22Rv1 (cell line): ENCODE measurements around the gene ARFGAP3.

Source experiments
- CTCF ChIP-seq: fragments of 450-650 bp; IDR thresholded peaks from 2 replicates; pipeline ENCODE4 v1.5.1; 2017; ENCODE audit warnings: mild to moderate bottlenecking
- ZFX ChIP-seq: fragments of 450-650 bp; IDR thresholded peaks from 2 replicates; pipeline ENCODE4 v1.6.1; 2017; ENCODE audit warnings: antibody characterized with exemption, borderline replicate concordance

GRCh38 chr22:42873356-42873755 is 16.3 kb upstream of the ARFGAP3 start:
- TF ChIP-seq CTCF (no peak), ZFX (no peak)
